ENCODE results near the gene PSENEN. TPM values are rescaled to one million over a fixed set of nuclear protein-coding genes. Genes with fewer than 3 reads are reported as not detected.

Gene PSENEN, protein sequence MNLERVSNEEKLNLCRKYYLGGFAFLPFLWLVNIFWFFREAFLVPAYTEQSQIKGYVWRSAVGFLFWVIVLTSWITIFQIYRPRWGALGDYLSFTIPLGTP
- 10 to 100 TPM; 59.7 to 95.9 (median 70.1) TPM for polyA plus RNA-seq
- long read RNA-seq, donor 1, transcript PSENEN-202 (4 exons, 1,661 nt): major isoform, 42 of 70 reads
- long read RNA-seq, donor 1, transcript PSENEN-203 (3 exons, 833 nt): minor isoform, 5 of 70 reads
- long read RNA-seq, donor 1, partial matches to known transcripts: 0 of 70 reads
- long read RNA-seq, donor 1, other reads (novel, unspliced or antisense): 20 of 70 reads
- long read RNA-seq, donor 2, transcript PSENEN-202 (4 exons, 1,661 nt): major isoform, 8 of 15 reads
- long read RNA-seq, donor 2, partial matches to known transcripts: 5 of 15 reads
- long read RNA-seq, donor 2, other reads (novel, unspliced or antisense): 0 of 15 reads
- long read RNA-seq, donor 3, transcript PSENEN-203 (3 exons, 833 nt): minor isoform, 5 of 36 reads
- long read RNA-seq, donor 3, transcript PSENEN-202 (4 exons, 1,661 nt): major isoform, 21 of 36 reads
- long read RNA-seq, donor 3, partial matches to known transcripts: 0 of 36 reads
- long read RNA-seq, donor 3, other reads (novel, unspliced or antisense): 8 of 36 reads
- long read RNA-seq, donor 4, partial matches to known transcripts: 0 of 2 reads
- long read RNA-seq, donor 4, other reads (novel, unspliced or antisense): 0 of 2 reads
- long read RNA-seq, donor 5, transcript PSENEN-202 (4 exons, 1,661 nt): major isoform, 8 of 12 reads
- long read RNA-seq, donor 5, partial matches to known transcripts: 0 of 12 reads
- long read RNA-seq, donor 5, other reads (novel, unspliced or antisense): 0 of 12 reads
- long read RNA-seq, donor 6, transcript PSENEN-202 (4 exons, 1,661 nt): major isoform, 12 of 17 reads
- long read RNA-seq, donor 6, transcript PSENEN-203 (3 exons, 833 nt): minor isoform, 5 of 17 reads
- long read RNA-seq, donor 6, partial matches to known transcripts: 0 of 17 reads
- long read RNA-seq, donor 6, other reads (novel, unspliced or antisense): 0 of 17 reads
- long read RNA-seq, donor 7, transcript PSENEN-202 (4 exons, 1,661 nt): major isoform, 36 of 47 reads
- long read RNA-seq, donor 7, partial matches to known transcripts: 7 of 47 reads
- long read RNA-seq, donor 7, other reads (novel, unspliced or antisense): 0 of 47 reads
- long read RNA-seq, donor 8, partial matches to known transcripts: 0 of 3 reads
- long read RNA-seq, donor 8, other reads (novel, unspliced or antisense): 0 of 3 reads
- long read RNA-seq, donor 9, transcript PSENEN-202 (4 exons, 1,661 nt): major isoform, 9 of 9 reads
- long read RNA-seq, donor 9, partial matches to known transcripts: 0 of 9 reads
- long read RNA-seq, donor 9, other reads (novel, unspliced or antisense): 0 of 9 reads
- long read RNA-seq, donor 10, transcript PSENEN-202 (4 exons, 1,661 nt): major isoform, 30 of 40 reads
- long read RNA-seq, donor 10, partial matches to known transcripts: 0 of 40 reads
- long read RNA-seq, donor 10, other reads (novel, unspliced or antisense): 5 of 40 reads

DNA sequence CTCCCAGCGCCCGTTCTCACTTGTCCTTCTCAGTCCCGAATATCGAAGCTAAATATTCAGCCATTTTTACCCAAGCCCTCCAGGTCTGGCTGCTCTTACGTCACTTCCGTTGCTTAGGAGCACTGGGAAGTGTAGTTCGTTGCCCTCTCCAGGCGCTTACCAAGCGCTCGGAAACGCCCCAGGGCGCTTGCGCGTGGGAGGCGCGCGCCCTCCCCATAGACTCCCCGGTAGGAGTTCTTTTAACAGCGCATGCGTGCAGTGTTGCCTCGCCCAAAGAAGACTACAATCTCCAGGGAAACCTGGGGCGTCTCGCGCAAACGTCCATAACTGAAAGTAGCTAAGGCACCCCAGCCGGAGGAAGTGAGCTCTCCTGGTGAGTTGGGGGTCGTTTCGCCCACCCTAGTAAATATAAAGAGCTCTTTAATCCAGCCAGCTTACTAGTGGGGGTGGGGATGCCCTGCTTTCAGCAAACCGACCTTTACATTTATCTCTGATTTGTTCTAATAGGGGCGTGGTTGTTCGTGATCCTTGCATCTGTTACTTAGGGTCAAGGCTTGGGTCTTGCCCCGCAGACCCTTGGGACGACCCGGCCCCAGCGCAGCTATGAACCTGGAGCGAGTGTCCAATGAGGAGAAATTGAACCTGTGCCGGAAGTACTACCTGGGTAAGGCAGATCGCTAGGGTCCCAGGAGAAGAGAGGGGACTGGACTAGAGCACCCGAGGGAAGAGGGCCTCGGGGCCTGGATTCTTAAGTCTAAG is at the start of gene PSENEN, which contains the start of gene U2AF1L4:
PSENEN (plus strand) TSS at position 324 of the 759 bp plus-strand sequence; CDS start at position 604, 280 bp downstream.
U2AF1L4 (minus strand) TSS at position 91 of the 759 bp plus-strand sequence; CDS start at position 64, 27 bp downstream.
- Histone ChIP-seq H3K27ac (ENCODE audit: low read depth in 1 of 3, low read length in 2 of 3) (peak within 1 kb of the TSS; percentile 92 to 100 (median 100)), H3K4me1 (ENCODE audit: control insufficient read depth in 3 of 3, insufficient read depth in 2 of 3, low read depth in 1 of 3, low read length in 2 of 3) (peaks cover 3 to 25% (median 4%) of the 10 kb centered on the region in 3 donors), H3K9me3 (ENCODE audit: control insufficient read depth in 2 of 2, insufficient read depth in 1 of 2, low read depth in 1 of 2, low read length in 1 of 2) (peaks cover 0 to 4% of the 10 kb centered on the region in 2 donors), H3K4me3 (ENCODE audit: low read depth in 1 of 3, low read length in 3 of 3) (peak within 1 kb of the TSS; percentile 77 to 99 (median 89)), H3K36me3 (ENCODE audit: control insufficient read depth in 3 of 3, insufficient read depth in 2 of 3, low read depth in 1 of 3, low read length in 3 of 3) (peaks cover 0 to 28% (median 0%) of the 10 kb centered on the region in 3 donors), H3K27me3 (ENCODE audit: control insufficient read depth in 3 of 3, insufficient read depth in 3 of 3, low read length in 3 of 3) (no peaks in the 10 kb centered on the region)
- peak; percentile 100 for DNase-seq
- FAIRE-seq: no peak
- WGBS, 3 donors: 0 to 1% (median 0%) methylated on average over 40 of the region's 40 CpGs

DNA sequence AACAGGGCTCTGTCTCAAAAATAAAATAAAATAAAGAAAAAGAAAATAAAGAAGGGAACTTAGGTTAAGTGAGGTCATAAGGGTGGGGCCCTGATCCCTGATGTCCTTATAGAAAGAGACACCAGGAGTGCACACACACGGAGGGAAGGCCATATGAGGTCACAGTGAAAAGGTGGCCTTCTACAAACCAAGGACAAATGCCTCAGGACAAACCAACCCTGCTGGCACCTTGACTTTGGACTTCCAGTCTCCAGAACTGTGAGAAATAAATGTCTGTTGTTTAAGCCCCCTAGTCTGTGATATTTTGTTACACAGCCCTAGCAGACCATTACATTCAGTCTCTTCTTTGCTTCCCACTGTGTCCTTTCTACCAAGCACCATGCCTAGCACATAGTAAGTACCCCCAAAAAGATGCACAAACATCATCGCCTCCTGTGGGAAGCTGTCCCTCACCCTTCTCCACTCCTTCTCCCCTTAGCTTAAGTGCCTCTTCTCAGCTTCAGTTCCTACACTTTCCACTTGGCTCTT is 49.5 kb upstream of the PSENEN start:
- 68 to 87% (median 70%) methylated on average over 2 of the region's 2 CpGs for WGBS, 3 donors
- H3K27ac ChIP-seq (ENCODE audit: low read depth in 1 of 3, low read length in 2 of 3): no peak overlapping the region
- DNase-seq (no peak), FAIRE-seq (no peak)
- H3K9me3 ChIP-seq (ENCODE audit: control insufficient read depth in 2 of 2, insufficient read depth in 1 of 2, low read depth in 1 of 2, low read length in 1 of 2): no peaks in the 10 kb centered on the region
- H3K27me3 ChIP-seq (ENCODE audit: control insufficient read depth in 3 of 3, insufficient read depth in 3 of 3, low read length in 3 of 3): no peaks in the 10 kb centered on the region
- H3K36me3 ChIP-seq (ENCODE audit: control insufficient read depth in 3 of 3, insufficient read depth in 2 of 3, low read depth in 1 of 3, low read length in 3 of 3): no peaks in the 10 kb centered on the region
- H3K4me3 ChIP-seq (ENCODE audit: low read depth in 1 of 3, low read length in 3 of 3): no peak overlapping the region
- no peaks in the 10 kb centered on the region for H3K4me1 ChIP-seq (ENCODE audit: control insufficient read depth in 3 of 3, insufficient read depth in 2 of 3, low read depth in 1 of 3, low read length in 2 of 3)

DNA sequence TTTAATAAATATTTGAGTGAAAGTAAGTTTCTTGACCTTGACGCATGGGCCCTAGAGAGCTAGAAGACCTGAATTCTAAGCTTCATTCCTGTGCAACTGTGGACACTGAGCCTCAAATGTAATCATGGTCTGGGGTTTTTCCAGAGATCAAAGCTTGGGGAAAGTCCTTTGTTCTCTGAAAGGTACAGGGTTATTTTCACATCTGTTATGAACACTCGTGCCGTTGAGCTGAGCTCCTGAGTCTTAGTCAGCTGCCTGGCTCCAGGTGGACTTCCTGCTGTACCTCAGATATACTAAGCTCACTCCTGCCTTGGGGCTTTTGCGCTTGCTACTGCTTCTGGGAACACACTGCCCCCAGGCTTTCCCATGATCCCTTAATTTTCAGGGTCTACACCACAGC is 48.6 kb upstream of the PSENEN start:
- Histone ChIP-seq H3K27ac (ENCODE audit: low read depth in 1 of 3, low read length in 2 of 3) (no peak overlapping the region), H3K4me1 (ENCODE audit: control insufficient read depth in 3 of 3, insufficient read depth in 2 of 3, low read depth in 1 of 3, low read length in 2 of 3) (peaks cover 0 to under 1% (median 0%) of the 10 kb centered on the region in 3 donors), H3K36me3 (ENCODE audit: control insufficient read depth in 3 of 3, insufficient read depth in 2 of 3, low read depth in 1 of 3, low read length in 3 of 3) (no peaks in the 10 kb centered on the region), H3K4me3 (ENCODE audit: low read depth in 1 of 3, low read length in 3 of 3) (no peak overlapping the region), H3K9me3 (ENCODE audit: control insufficient read depth in 2 of 2, insufficient read depth in 1 of 2, low read depth in 1 of 2, low read length in 1 of 2) (no peaks in the 10 kb centered on the region), H3K27me3 (ENCODE audit: control insufficient read depth in 3 of 3, insufficient read depth in 3 of 3, low read length in 3 of 3) (no peaks in the 10 kb centered on the region)
- FAIRE-seq: no peak
- DNase-seq: no peak
- 44 to 67% (median 53%) methylated on average over 4 of the region's 4 CpGs for WGBS, 3 donors

DNA sequence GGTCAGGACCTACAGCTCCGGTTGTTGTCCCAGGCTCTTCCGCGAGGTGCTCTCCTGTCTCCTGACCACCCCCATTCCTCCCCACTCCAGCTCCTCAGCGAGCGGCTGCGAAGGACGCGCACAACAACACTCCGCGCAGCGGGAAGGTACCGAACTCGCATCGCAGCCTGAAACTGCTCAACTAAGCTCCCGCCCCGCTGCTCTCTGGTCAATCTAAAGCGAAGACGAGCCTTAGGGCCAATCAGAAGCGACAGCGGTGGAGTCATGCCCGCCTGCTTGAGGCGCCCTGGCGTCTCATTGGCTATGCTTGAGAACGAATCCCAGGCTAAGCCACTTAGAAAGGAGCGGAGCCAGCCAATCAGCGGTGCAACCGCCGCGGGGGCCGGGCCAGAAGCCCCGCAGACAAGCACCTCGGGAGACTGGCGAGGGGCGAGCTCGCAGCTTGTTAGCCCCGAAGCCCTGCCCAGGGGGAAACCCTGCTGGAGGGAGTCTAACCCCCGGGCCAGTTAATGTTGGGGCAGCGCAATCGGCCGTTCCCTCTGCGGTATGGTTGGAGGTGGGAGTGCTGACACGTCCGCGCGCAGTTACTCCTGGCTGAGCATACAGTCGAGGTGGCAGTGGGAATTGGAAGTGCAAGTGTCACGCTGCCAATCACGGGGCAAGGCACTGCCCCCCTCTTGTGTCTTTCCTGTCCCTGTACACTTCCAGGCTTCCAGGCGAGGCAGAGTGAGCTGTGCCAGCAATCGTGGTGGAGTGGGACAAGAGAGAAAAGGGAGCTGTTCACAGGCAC is 43.0 kb upstream of the PSENEN start:
- peak; percentile 97 to 98 for DNase-seq
- 0 to 1% (median 0%) methylated on average over 45 to 50 of the region's 50 CpGs for WGBS, 3 donors
- H3K27ac ChIP-seq (ENCODE audit: low read depth in 1 of 3, low read length in 2 of 3): peak overlapping the region in 1 of 3 donors; percentile 7

DNA sequence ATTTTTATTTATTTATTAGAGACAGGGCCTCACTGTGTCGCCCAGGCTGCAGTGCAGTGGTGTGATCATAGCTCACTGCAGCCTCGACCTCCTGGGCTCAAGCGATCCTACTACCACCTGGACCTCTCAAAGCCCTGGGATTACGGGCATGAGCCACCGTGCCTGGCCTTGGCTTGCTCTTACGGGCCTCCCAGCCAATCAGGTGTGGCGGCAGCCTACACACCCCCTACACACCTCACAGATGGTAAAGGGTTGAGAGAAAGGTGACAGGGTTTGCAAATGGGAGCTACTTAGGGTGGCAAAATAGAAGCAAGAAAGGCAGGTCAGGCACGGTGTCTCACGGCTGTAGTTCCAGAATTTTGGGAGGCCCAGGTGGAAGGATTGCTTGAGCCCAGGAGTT is 42.1 kb upstream of the PSENEN start:
- H3K4me3 ChIP-seq (ENCODE audit: low read depth in 1 of 3, low read length in 3 of 3): no peak overlapping the region
- FAIRE-seq (no peak), DNase-seq (no peak)
- H3K36me3 ChIP-seq (ENCODE audit: control insufficient read depth in 3 of 3, insufficient read depth in 2 of 3, low read depth in 1 of 3, low read length in 3 of 3): no peaks in the 10 kb centered on the region
- peaks cover 0 to 15% (median 0%) of the 10 kb centered on the region in 3 donors for H3K27me3 ChIP-seq (ENCODE audit: control insufficient read depth in 3 of 3, insufficient read depth in 3 of 3, low read length in 3 of 3)
- no peak overlapping the region for H3K27ac ChIP-seq (ENCODE audit: low read depth in 1 of 3, low read length in 2 of 3)
- H3K4me1 ChIP-seq (ENCODE audit: control insufficient read depth in 3 of 3, insufficient read depth in 2 of 3, low read depth in 1 of 3, low read length in 2 of 3): peaks cover 0 to 9% (median 0%) of the 10 kb centered on the region in 3 donors
- 36 to 50% (median 42%) methylated on average over 9 of the region's 9 CpGs for WGBS, 3 donors
- no peaks in the 10 kb centered on the region for H3K9me3 ChIP-seq (ENCODE audit: control insufficient read depth in 2 of 2, insufficient read depth in 1 of 2, low read depth in 1 of 2, low read length in 1 of 2)

More for the DNA sequence above, 43.0 kb upstream of the PSENEN start:
- peaks cover 0 to 15% (median 0%) of the 10 kb centered on the region in 3 donors for H3K27me3 ChIP-seq (ENCODE audit: control insufficient read depth in 3 of 3, insufficient read depth in 3 of 3, low read length in 3 of 3)
- no peaks in the 10 kb centered on the region for H3K9me3 ChIP-seq (ENCODE audit: control insufficient read depth in 2 of 2, insufficient read depth in 1 of 2, low read depth in 1 of 2, low read length in 1 of 2)
- H3K4me3 ChIP-seq (ENCODE audit: low read depth in 1 of 3, low read length in 3 of 3): peak overlapping the region; percentile 29 to 55 (median 46)
- no peak for FAIRE-seq
- H3K4me1 ChIP-seq (ENCODE audit: control insufficient read depth in 3 of 3, insufficient read depth in 2 of 3, low read depth in 1 of 3, low read length in 2 of 3): peaks cover 0 to 9% (median 0%) of the 10 kb centered on the region in 3 donors
- no peaks in the 10 kb centered on the region for H3K36me3 ChIP-seq (ENCODE audit: control insufficient read depth in 3 of 3, insufficient read depth in 2 of 3, low read depth in 1 of 3, low read length in 3 of 3)

DNA sequence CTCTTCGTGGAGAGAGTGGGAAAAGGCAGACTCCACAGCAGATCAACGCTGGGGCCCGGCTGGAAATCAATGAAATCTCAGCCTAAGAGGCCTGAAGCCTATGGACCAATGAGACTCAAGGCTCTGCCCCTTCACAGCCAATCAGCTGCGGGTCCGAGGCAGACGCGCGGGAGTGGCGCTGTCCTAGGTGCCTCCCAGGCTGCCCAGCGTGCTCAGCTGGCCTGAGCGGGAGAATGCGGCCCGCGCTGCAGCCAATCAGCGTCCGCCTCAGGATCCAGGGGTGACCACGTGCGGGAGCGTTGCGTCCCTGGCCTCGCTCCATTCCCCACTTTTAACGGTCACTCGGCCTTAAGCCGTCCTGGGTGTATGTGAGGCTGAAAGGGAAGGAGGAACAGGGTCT is 41.2 kb upstream of the PSENEN start, which contains the start of gene ZBTB32:
ZBTB32 (plus strand) TSS at position 341 of the 400 bp plus-strand sequence. CDS start 10,069 bp downstream, outside the sequence.
- no peak within 1 kb of the TSS for H3K4me3 ChIP-seq (ENCODE audit: low read depth in 1 of 3, low read length in 3 of 3)
- H3K27ac ChIP-seq (ENCODE audit: low read depth in 1 of 3, low read length in 2 of 3): no peak within 1 kb of the TSS
- H3K36me3 ChIP-seq (ENCODE audit: control insufficient read depth in 3 of 3, insufficient read depth in 2 of 3, low read depth in 1 of 3, low read length in 3 of 3): no peaks in the 10 kb centered on the region
- 29 to 45% (median 37%) methylated on average over 24 of the region's 24 CpGs for WGBS, 3 donors
- FAIRE-seq (no peak), DNase-seq (peak; percentile 47 to 53)
- peaks cover 0 to 15% (median 0%) of the 10 kb centered on the region in 3 donors for H3K27me3 ChIP-seq (ENCODE audit: control insufficient read depth in 3 of 3, insufficient read depth in 3 of 3, low read length in 3 of 3)
- peaks cover 0 to 9% (median 0%) of the 10 kb centered on the region in 3 donors for H3K4me1 ChIP-seq (ENCODE audit: control insufficient read depth in 3 of 3, insufficient read depth in 2 of 3, low read depth in 1 of 3, low read length in 2 of 3)
- no peaks in the 10 kb centered on the region for H3K9me3 ChIP-seq (ENCODE audit: control insufficient read depth in 2 of 2, insufficient read depth in 1 of 2, low read depth in 1 of 2, low read length in 1 of 2)
